Astrocyte (in vitro differentiated cells and primary cell): ENCODE measurements around the gene IGF1R. TPM values are rescaled to one million over a fixed set of nuclear protein-coding genes. Genes with fewer than 3 reads are reported as not detected.
A peak's percentile ranks its signal among the peaks of the same experiment; 100 is the strongest.

ENCODE experiments used
- DNase-seq: peaks from one replicate; pipeline ENCODE4 v3.0.0-alpha.2; 2010; ENCODE audit warnings: low read depth
- FAIRE-seq: peaks from 2 replicates; lab custom pipeline; 2011; peaks lifted over from hg19 to GRCh38; lab: Jason Lieb, UNC
- H2AFZ ChIP-seq: 2 replicates; pipeline ENCODE4 v1.6.0; 2012; ENCODE audit warnings: low read depth, low read length, inconsistent platforms
- H3K27ac ChIP-seq: 2 replicates; pipeline ENCODE4 v1.5.1; 2011; ENCODE audit warnings: low read depth, low read length, inconsistent platforms
- H3K27me3 ChIP-seq: 2 replicates; pipeline ENCODE4 v1.6.0; 2011; ENCODE audit warnings: low read length, inconsistent platforms; ENCODE audit not compliant: insufficient read depth
- H3K36me3 ChIP-seq: 2 replicates; pipeline ENCODE4 v1.5.1; 2011; ENCODE audit warnings: low read length, inconsistent platforms; ENCODE audit not compliant: insufficient read depth
- H3K4me1 ChIP-seq: 2 replicates; pipeline ENCODE4 v1.5.1; 2011; ENCODE audit warnings: low read length, inconsistent platforms; ENCODE audit not compliant: insufficient read depth
- H3K4me2 ChIP-seq: 2 replicates; pipeline ENCODE4 v1.6.0; 2012; ENCODE audit warnings: low read length, inconsistent platforms
- H3K4me3 ChIP-seq: 2 replicates; pipeline ENCODE4 v1.5.1; 2011; ENCODE audit warnings: low read depth, mild to moderate bottlenecking, low read length, inconsistent platforms; ENCODE audit not compliant: insufficient read depth
- H3K79me2 ChIP-seq: 2 replicates; pipeline ENCODE4 v1.6.0; 2012; ENCODE audit warnings: mild to moderate bottlenecking, low read length, inconsistent platforms; ENCODE audit not compliant: insufficient read depth
- H3K9ac ChIP-seq: 2 replicates; pipeline ENCODE4 v1.6.0; 2012; ENCODE audit warnings: mild to moderate bottlenecking, low read length, inconsistent platforms
- H3K9me3 ChIP-seq: 2 replicates; pipeline ENCODE4 v1.5.1; 2012; ENCODE audit warnings: low read depth, mild to moderate bottlenecking, low read length, inconsistent platforms; ENCODE audit not compliant: insufficient read depth
- H4K20me1 ChIP-seq: 2 replicates; pipeline ENCODE4 v1.6.0; 2012; ENCODE audit warnings: low read length, inconsistent platforms; ENCODE audit not compliant: insufficient read depth
- H3K27ac Mint-ChIP-seq: one replicate; pipeline ENCODE4 v1.8.0; 2021; ENCODE audit warnings: mild to moderate bottlenecking, mixed read lengths; ENCODE audit not compliant: unreplicated experiment
- H3K27me3 Mint-ChIP-seq: one replicate; pipeline ENCODE4 v1.8.0; 2021; ENCODE audit warnings: low read depth, mixed read lengths; ENCODE audit not compliant: unreplicated experiment
- H3K36me3 Mint-ChIP-seq: one replicate; pipeline ENCODE4 v1.8.0; 2021; ENCODE audit warnings: low read depth, mixed read lengths; ENCODE audit not compliant: unreplicated experiment
- H3K4me1 Mint-ChIP-seq: one replicate; pipeline ENCODE4 v1.8.0; 2021; ENCODE audit warnings: low read depth, mixed read lengths; ENCODE audit not compliant: unreplicated experiment
- H3K4me3 Mint-ChIP-seq: one replicate; pipeline ENCODE4 v1.8.0; 2021; ENCODE audit warnings: mild to moderate bottlenecking, moderate library complexity, mixed read lengths; ENCODE audit not compliant: unreplicated experiment
- H3K9me3 Mint-ChIP-seq: one replicate; pipeline ENCODE4 v1.8.0; 2021; ENCODE audit warnings: mild to moderate bottlenecking, mixed read lengths; ENCODE audit not compliant: unreplicated experiment
- EZH2 ChIP-seq: IDR thresholded peaks from 2 replicates; pipeline ENCODE4 v1.6.1; 2012; ENCODE audit warnings: mild to moderate bottlenecking, low read length, inconsistent platforms; ENCODE audit not compliant: insufficient read depth
- total RNA-seq: library from RNA; stranded (reverse); gene quantifications from 2 replicates; pipeline ENCODE4 v1.2.1, GENCODE V29; 2021
- TF ChIP-seq, protein P1 (sequence below): IDR thresholded peaks from 2 replicates; pipeline ENCODE4 v1.5.1; 2011; ENCODE audit warnings: low read depth, mild to moderate bottlenecking, inconsistent platforms, low read length, moderate library complexity; ENCODE audit not compliant: insufficient read depth

Gene IGF1R
- total RNA-seq, 1 donor from 2014 or later: 270 TPM

GRCh38 chr15:98755138-98755537 lies 106.8 kb downstream of the IGF1R start:
- no peaks in the 10 kb centered on the region for H3K9me3 Mint-ChIP-seq
- peaks cover 9% of the 10 kb centered on the region for H3K4me1 ChIP-seq
- H3K4me3 ChIP-seq: no peak overlapping the region
- H3K36me3 ChIP-seq: no peaks in the 10 kb centered on the region
- no peak overlapping the region for H3K27ac ChIP-seq
- H3K4me2 ChIP-seq: peak overlapping the region; percentile 2
- H3K27me3 ChIP-seq: no peaks in the 10 kb centered on the region
- no peak for TF ChIP-seq EZH2
- TF ChIP-seq, protein P1, sequence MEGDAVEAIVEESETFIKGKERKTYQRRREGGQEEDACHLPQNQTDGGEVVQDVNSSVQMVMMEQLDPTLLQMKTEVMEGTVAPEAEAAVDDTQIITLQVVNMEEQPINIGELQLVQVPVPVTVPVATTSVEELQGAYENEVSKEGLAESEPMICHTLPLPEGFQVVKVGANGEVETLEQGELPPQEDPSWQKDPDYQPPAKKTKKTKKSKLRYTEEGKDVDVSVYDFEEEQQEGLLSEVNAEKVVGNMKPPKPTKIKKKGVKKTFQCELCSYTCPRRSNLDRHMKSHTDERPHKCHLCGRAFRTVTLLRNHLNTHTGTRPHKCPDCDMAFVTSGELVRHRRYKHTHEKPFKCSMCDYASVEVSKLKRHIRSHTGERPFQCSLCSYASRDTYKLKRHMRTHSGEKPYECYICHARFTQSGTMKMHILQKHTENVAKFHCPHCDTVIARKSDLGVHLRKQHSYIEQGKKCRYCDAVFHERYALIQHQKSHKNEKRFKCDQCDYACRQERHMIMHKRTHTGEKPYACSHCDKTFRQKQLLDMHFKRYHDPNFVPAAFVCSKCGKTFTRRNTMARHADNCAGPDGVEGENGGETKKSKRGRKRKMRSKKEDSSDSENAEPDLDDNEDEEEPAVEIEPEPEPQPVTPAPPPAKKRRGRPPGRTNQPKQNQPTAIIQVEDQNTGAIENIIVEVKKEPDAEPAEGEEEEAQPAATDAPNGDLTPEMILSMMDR: no peak
- H3K27ac Mint-ChIP-seq: peak overlapping the region; percentile 92
- no peaks in the 10 kb centered on the region for H3K36me3 Mint-ChIP-seq
- no peak overlapping the region for H3K9ac ChIP-seq
- peaks cover 99% of the 10 kb centered on the region for H3K79me2 ChIP-seq
- FAIRE-seq: peak; percentile 29
- H3K4me3 Mint-ChIP-seq: no peak overlapping the region
- no peaks in the 10 kb centered on the region for H3K9me3 ChIP-seq
- H3K4me1 Mint-ChIP-seq: peaks cover 35% of the 10 kb centered on the region
- peaks cover 74% of the 10 kb centered on the region for H4K20me1 ChIP-seq
- H2AFZ ChIP-seq: no peak overlapping the region
- peak; percentile 42 for DNase-seq
- H3K27me3 Mint-ChIP-seq: no peaks in the 10 kb centered on the region

DNA sequence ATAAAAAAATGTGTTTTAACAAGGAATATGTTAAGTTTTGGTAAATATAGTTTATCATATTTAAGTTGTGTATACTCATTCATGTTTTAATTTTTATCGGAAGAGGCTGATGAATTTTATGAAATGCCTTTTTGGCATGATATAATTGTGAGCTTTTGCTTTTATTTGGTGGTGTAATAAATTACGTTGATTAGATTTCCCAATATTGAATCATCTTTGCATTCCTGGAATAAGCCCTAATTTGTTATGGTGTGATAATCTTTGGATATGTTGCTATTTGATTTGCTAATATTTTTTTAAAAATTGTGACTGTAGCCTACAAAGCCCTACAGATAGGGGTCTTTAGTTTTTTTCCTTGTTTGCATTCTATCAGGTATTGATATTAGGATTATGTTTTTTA lies 107.4 kb downstream of the IGF1R start:
- FAIRE-seq (no peak), DNase-seq (no peak)
- Histone ChIP-seq H2AFZ (no peak overlapping the region), H3K27ac (no peak overlapping the region), H3K9me3 (no peaks in the 10 kb centered on the region), H3K9ac (no peak overlapping the region), H3K4me2 (no peak overlapping the region), H3K36me3 (no peaks in the 10 kb centered on the region), H3K27me3 (no peaks in the 10 kb centered on the region), H3K79me2 (peaks cover 99% of the 10 kb centered on the region), H3K4me1 (peaks cover 9% of the 10 kb centered on the region), H4K20me1 (peaks cover 74% of the 10 kb centered on the region), H3K4me3 (no peak overlapping the region)
- H3K4me1 Mint-ChIP-seq: peaks cover 36% of the 10 kb centered on the region
- H3K9me3 Mint-ChIP-seq: no peaks in the 10 kb centered on the region
- H3K36me3 Mint-ChIP-seq: no peaks in the 10 kb centered on the region
- H3K27me3 Mint-ChIP-seq: no peaks in the 10 kb centered on the region
- no peak overlapping the region for H3K4me3 Mint-ChIP-seq
- TF ChIP-seq, protein P1: no peak
- no peak for TF ChIP-seq EZH2
- peak overlapping the region; percentile 35 for H3K27ac Mint-ChIP-seq

DNA sequence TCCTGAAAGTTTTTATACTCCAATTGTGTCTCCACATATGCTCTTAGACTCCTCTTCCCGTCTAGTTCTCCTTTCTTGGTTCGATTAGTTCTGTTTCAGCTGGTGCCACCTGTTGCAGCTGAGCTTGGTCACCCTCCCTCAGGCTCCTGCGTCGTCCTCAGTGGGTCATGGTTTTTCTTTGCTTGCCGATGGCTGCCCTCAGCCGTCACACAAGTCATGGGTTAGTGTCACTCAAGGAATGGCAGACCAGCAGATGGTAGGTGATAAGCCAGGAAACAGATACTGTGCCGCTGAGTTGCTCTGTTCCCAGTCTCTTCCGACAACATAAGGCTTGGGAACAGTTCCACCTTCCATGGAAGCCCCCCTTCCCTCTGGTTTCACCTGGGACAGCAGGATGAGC lies 109.9 kb downstream of the IGF1R start:
- no peaks in the 10 kb centered on the region for H3K9me3 Mint-ChIP-seq
- no peak for TF ChIP-seq EZH2
- TF ChIP-seq, protein P1: no peak
- H3K27me3 Mint-ChIP-seq: no peaks in the 10 kb centered on the region
- Histone ChIP-seq H3K4me1 (peaks cover 9% of the 10 kb centered on the region), H3K4me3 (no peak overlapping the region), H3K27ac (no peak overlapping the region), H3K36me3 (no peaks in the 10 kb centered on the region), H3K4me2 (no peak overlapping the region), H3K27me3 (no peaks in the 10 kb centered on the region), H3K9me3 (no peaks in the 10 kb centered on the region), H3K79me2 (peaks cover 100% of the 10 kb centered on the region), H3K9ac (no peak overlapping the region), H2AFZ (no peak overlapping the region), H4K20me1 (peaks cover 72% of the 10 kb centered on the region)
- H3K4me3 Mint-ChIP-seq: no peak overlapping the region
- no peaks in the 10 kb centered on the region for H3K36me3 Mint-ChIP-seq
- peak overlapping the region; percentile 73 for H3K27ac Mint-ChIP-seq
- no peak for DNase-seq
- FAIRE-seq: no peak
- peaks cover 34% of the 10 kb centered on the region for H3K4me1 Mint-ChIP-seq
